HEK293 (cell line): Measurements from ENCODE around the gene CD68.

Experiments
- CTCF ChIA-PET: fragments of 350-600 bp; formaldehyde crosslinking; extraction: SDS; loops from one replicate; lab custom pipeline; 2021; ENCODE audit warnings: antibody characterized with exemption; lab: Yijun Ruan, JAX
- POLR2A ChIA-PET: fragments of 300-600 bp; formaldehyde crosslinking; extraction: SDS; loops from one replicate; lab custom pipeline; 2020; ENCODE audit warnings: antibody characterized with exemption, inconsistent platforms; lab: Yijun Ruan, JAX
- H3K27ac ChIP-seq: fragments of 200-500 bp; sonication (Bioruptor generic); 2 replicates; pipeline ENCODE4 v1.5.1; 2014; ENCODE audit warnings: low read depth, low read length, control low read depth, inconsistent platforms; ENCODE audit errors: extremely low read depth
- H3K36me3 ChIP-seq, 2 experiments: fragments of 200-500 bp in 1 of 2; sonication (Bioruptor generic) in 1 of 2; 1 replicate in 1 of 2; 2 replicates in 1 of 2; pipeline ENCODE4 v1.5.1; 2014 to 2017; ENCODE audit warnings: inconsistent platforms in 2 of 2, low read length in 2 of 2; ENCODE audit not compliant: control insufficient read depth in 2 of 2, insufficient read depth in 1 of 2
- H3K4me1 ChIP-seq: fragments of 200-500 bp; sonication (Bioruptor generic); 2 replicates; pipeline ENCODE4 v1.5.1; 2014; ENCODE audit warnings: mild to moderate bottlenecking, low read length, inconsistent platforms; ENCODE audit not compliant: control insufficient read depth, insufficient read depth
- H3K4me3 ChIP-seq: 2 replicates; pipeline ENCODE4 v1.5.1; 2011; ENCODE audit warnings: low read depth, mild to moderate bottlenecking, control low read depth, low read length, moderate library complexity
- H3K9me3 ChIP-seq: fragments of 200-500 bp; sonication (Bioruptor generic); 2 replicates; pipeline ENCODE4 v1.5.1; 2014; ENCODE audit warnings: low read depth, low read length, inconsistent platforms; ENCODE audit not compliant: control insufficient read depth, insufficient read depth
- ATF2 ChIP-seq: fragments of 450-650 bp; formaldehyde crosslinking; IDR thresholded peaks from 2 replicates; pipeline ENCODE4 v1.5.1; 2016; ENCODE audit warnings: missing biosample characterization, missing genetic modification characterization, low read depth
- GLIS2 ChIP-seq: fragments of 450-650 bp; formaldehyde crosslinking; IDR thresholded peaks from 2 replicates; pipeline ENCODE4 v1.5.1; 2016; ENCODE audit warnings: missing biosample characterization, missing genetic modification characterization
- INSM2 ChIP-seq: fragments of 450-650 bp; formaldehyde crosslinking; IDR thresholded peaks from 2 replicates; pipeline ENCODE4 v1.5.1; 2016; ENCODE audit warnings: missing biosample characterization, missing genetic modification characterization
- KLF17 ChIP-seq: fragments of 450-650 bp; formaldehyde crosslinking; IDR thresholded peaks from 2 replicates; pipeline ENCODE4 v1.5.1; 2016; ENCODE audit warnings: missing biosample characterization, missing genetic modification characterization
- REST ChIP-seq: fragments of 450-650 bp; formaldehyde crosslinking; IDR thresholded peaks from 2 replicates; pipeline ENCODE4 v1.5.1; 2016; ENCODE audit warnings: missing biosample characterization, missing genetic modification characterization
- ZBTB17 ChIP-seq: fragments of 450-650 bp; formaldehyde crosslinking; IDR thresholded peaks from 2 replicates; pipeline ENCODE4 v1.5.1; 2016; ENCODE audit warnings: missing biosample characterization, missing genetic modification characterization
- ZBTB7A ChIP-seq: fragments of 450-650 bp; formaldehyde crosslinking; IDR thresholded peaks from 2 replicates; pipeline ENCODE4 v1.5.1; 2016; ENCODE audit warnings: low read depth, missing biosample characterization, missing genetic modification characterization
- ZFP37 ChIP-seq: fragments of 450-650 bp; formaldehyde crosslinking; IDR thresholded peaks from 2 replicates; pipeline ENCODE4 v1.5.1; 2016; ENCODE audit warnings: missing biosample characterization, missing genetic modification characterization
- ZNF146 ChIP-seq: fragments of 450-650 bp; formaldehyde crosslinking; IDR thresholded peaks from 2 replicates; pipeline ENCODE4 v1.5.1; 2016; ENCODE audit warnings: missing biosample characterization, missing genetic modification characterization
- ZNF174 ChIP-seq: fragments of 450-650 bp; formaldehyde crosslinking; IDR thresholded peaks from 2 replicates; pipeline ENCODE4 v1.5.0; 2017; ENCODE audit warnings: missing biosample characterization, mild to moderate bottlenecking, missing genetic modification characterization
- ZNF19 ChIP-seq: fragments of 450-650 bp; formaldehyde crosslinking; IDR thresholded peaks from 2 replicates; pipeline ENCODE4; 2016; ENCODE audit warnings: missing biosample characterization, missing genetic modification characterization, low read depth
- ZNF202 ChIP-seq: fragments of 450-650 bp; formaldehyde crosslinking; IDR thresholded peaks from 2 replicates; pipeline ENCODE4 v1.5.1; 2016; ENCODE audit warnings: missing biosample characterization, missing genetic modification characterization, borderline replicate concordance
- ZNF214 ChIP-seq: fragments of 450-650 bp; formaldehyde crosslinking; IDR thresholded peaks from 2 replicates; pipeline ENCODE4 v1.5.1; 2017; ENCODE audit warnings: missing biosample characterization, mild to moderate bottlenecking, missing genetic modification characterization, borderline replicate concordance
- ZNF274 ChIP-seq, 2 experiments: fragments of 200-500 bp in 1 of 2; fragments of 450-650 bp in 1 of 2; sonication (Bioruptor generic) in 1 of 2; formaldehyde crosslinking in 1 of 2; IDR thresholded peaks; 2 replicates each; pipeline versions ENCODE4 v1.5.1 to v1.6.1; 2014 to 2016; ENCODE audit warnings: borderline replicate concordance in 1 of 2, inconsistent platforms in 1 of 2, low read length in 1 of 2, missing biosample characterization in 1 of 2, missing genetic modification characterization in 1 of 2
- ZNF292 ChIP-seq: fragments of 450-650 bp; formaldehyde crosslinking; IDR thresholded peaks from 2 replicates; pipeline ENCODE4 v1.5.1; 2016; ENCODE audit warnings: low read depth, missing biosample characterization, missing genetic modification characterization, borderline replicate concordance
- ZNF324 ChIP-seq: fragments of 450-650 bp; formaldehyde crosslinking; IDR thresholded peaks from 2 replicates; pipeline ENCODE4 v1.5.1; 2016; ENCODE audit warnings: missing biosample characterization, missing genetic modification characterization
- ZNF404 ChIP-seq: fragments of 450-650 bp; formaldehyde crosslinking; IDR thresholded peaks from 2 replicates; pipeline ENCODE4 v1.5.1; 2017; ENCODE audit warnings: missing biosample characterization, missing genetic modification characterization
- ZNF488 ChIP-seq: fragments of 450-650 bp; formaldehyde crosslinking; IDR thresholded peaks from 2 replicates; pipeline ENCODE4 v1.5.1; 2016; ENCODE audit warnings: missing biosample characterization, missing genetic modification characterization
- ZNF530 ChIP-seq: fragments of 450-650 bp; formaldehyde crosslinking; IDR thresholded peaks from 2 replicates; pipeline ENCODE4 v1.5.1; 2016; ENCODE audit warnings: low read depth, missing biosample characterization, missing genetic modification characterization
- ZNF548 ChIP-seq: fragments of 450-650 bp; formaldehyde crosslinking; IDR thresholded peaks from 2 replicates; pipeline ENCODE4 v1.5.1; 2016; ENCODE audit warnings: missing biosample characterization, missing genetic modification characterization
- ZNF561 ChIP-seq: fragments of 450-650 bp; IDR thresholded peaks from 2 replicates; pipeline ENCODE4 v1.5.1; 2018; ENCODE audit warnings: missing biosample characterization, missing genetic modification characterization, borderline replicate concordance
- ZNF571 ChIP-seq: fragments of 450-650 bp; formaldehyde crosslinking; IDR thresholded peaks from 2 replicates; pipeline ENCODE4 v1.5.0; 2017; ENCODE audit warnings: missing biosample characterization, missing genetic modification characterization
- ZNF623 ChIP-seq: fragments of 450-650 bp; formaldehyde crosslinking; IDR thresholded peaks from 2 replicates; pipeline ENCODE4 v1.5.1; 2016; ENCODE audit warnings: missing biosample characterization, missing genetic modification characterization
- ZNF626 ChIP-seq: fragments of 450-650 bp; sonication (Bioruptor Pico); formaldehyde crosslinking; IDR thresholded peaks from 2 replicates; pipeline ENCODE4 v1.5.1; 2018; ENCODE audit warnings: missing biosample characterization, missing genetic modification characterization, inconsistent platforms
- ZNF664 ChIP-seq: fragments of 450-650 bp; formaldehyde crosslinking; IDR thresholded peaks from 2 replicates; pipeline ENCODE4 v1.5.1; 2016; ENCODE audit warnings: missing biosample characterization, missing genetic modification characterization
- ZNF707 ChIP-seq: fragments of 450-650 bp; formaldehyde crosslinking; IDR thresholded peaks from 2 replicates; pipeline ENCODE4 v1.5.1; 2016; ENCODE audit warnings: missing biosample characterization, missing genetic modification characterization
- ZNF843 ChIP-seq: fragments of 450-650 bp; formaldehyde crosslinking; IDR thresholded peaks from 2 replicates; pipeline ENCODE4 v1.5.1; 2016; ENCODE audit warnings: missing biosample characterization, missing genetic modification characterization
- ZSCAN16 ChIP-seq: fragments of 450-650 bp; formaldehyde crosslinking; IDR thresholded peaks from 2 replicates; pipeline ENCODE4 v1.5.1; 2016; ENCODE audit warnings: missing biosample characterization, missing genetic modification characterization

Gene CD68

GRCh38 chr17:7572338-7572587, 7.2 kb upstream of the CD68 start (continued):
- TF ChIP-seq REST (tag by site-specific recombination) (no peak), ZNF561 (tag by site-specific recombination) (0 out of 2 replicates have a peak, but pooled peaks have one; percentile 13), GLIS2 (tag by site-specific recombination) (peak; percentile 60), ZNF274 (IDR thresholded peaks at IDR 0.05; ENCODE audit: low read length) (no peak), ZNF274 (tag by site-specific recombination; IDR thresholded peaks at IDR 0.05; ENCODE audit: borderline replicate concordance) (no peak), ZNF292 (no peak), ZNF19 (tag by site-specific recombination) (no peak)

GRCh38 chr17:7572588-7573323, 6.7 kb upstream of the CD68 start:
- ChIA-PET CTCF (interaction anchor here (4.1 kb wide), 1 partner anchor 12 kb away, joined by 35 read pairs; the partner anchor contains the start of gene SENP3), POLR2A (interaction anchor here (0.6 to 8.2 kb wide), 21 partner anchors 7 to 359 kb away, joined by 3 to 98 read pairs (median 5); partner anchors contain the start of genes ATP1B2, CNTROB, FXR2 and MPDU1)
- peak overlapping the region; percentile 98 for H3K27ac ChIP-seq
- peaks cover 65 to 81% of the 10 kb centered on the region in 2 experiments for H3K36me3 ChIP-seq
- no peaks in the 10 kb centered on the region for H3K9me3 ChIP-seq
- H3K4me3 ChIP-seq, result peak overlapping the region; percentile 97
- peaks cover 5% of the 10 kb centered on the region for H3K4me1 ChIP-seq
- TF ChIP-seq ZNF626 (tag by site-specific recombination) (no peak), ATF2 (tag by site-specific recombination) (no peak), ZBTB17 (tag by site-specific recombination) (no peak), ZSCAN16 (peak; percentile 77; the same call in 1 of the 2 replicates), ZNF404 (no peak), ZNF548 (tag by site-specific recombination) (no peak), ZBTB7A (peak; percentile 29; the same call in 1 of the 2 replicates), ZNF488 (tag by site-specific recombination) (no peak), ZNF843 (tag by site-specific recombination) (0 out of 2 replicates have a peak, but pooled peaks have one; percentile 21), ZNF571 (tag by site-specific recombination) (no peak), ZNF623 (peak; percentile 22; the same call in 1 of the 2 replicates), ZNF202 (no peak), ZNF664 (tag by site-specific recombination) (no peak), ZNF214 (tag by site-specific recombination) (no peak), KLF17 (tag by site-specific recombination) (peak; percentile 25; the same call in 1 of the 2 replicates), ZNF530 (tag by site-specific recombination) (no peak), ZNF707 (tag by site-specific recombination) (no peak), ZNF146 (tag by site-specific recombination) (0 out of 2 replicates have a peak, but pooled peaks have one; percentile 13), ZFP37 (tag by site-specific recombination) (peak; percentile 82), ZNF324 (tag by site-specific recombination) (peak; percentile 56; the same call in 1 of the 2 replicates), ZNF174 (tag by site-specific recombination) (no peak), INSM2 (peak; percentile 41; the same call in 1 of the 2 replicates)
